ENCODE results near the gene MAGT1.
"Not testable (repeated sequence)": the region's sequence is repeated elsewhere in the genome, so short reads cannot be mapped to it uniquely, and the experiment has no call there.

MAGT1 gene

GRCh38 chrX:77821989-77822388, 73.2 kb downstream of the MAGT1 start:
- DNase-seq, result not testable (repeated sequence)

GRCh38 chrX:77820091-77820727, 75.0 kb downstream of the MAGT1 start:
- DNase-seq, result no peak

GRCh38 chrX:77814210-77814609, 81.0 kb downstream of the MAGT1 start:
- DNase-seq, result no peak

GRCh38 chrX:77802201-77802600, 93.0 kb downstream of the MAGT1 start:
- no peak for DNase-seq

- no peak for DNase-seq
Observed at GRCh38 chrX:77795124-77795523, 100.1 kb downstream of the MAGT1 start.

GRCh38 chrX:77793946-77794345, 101.3 kb downstream of the MAGT1 start:
- no peak for DNase-seq

GRCh38 chrX:77788050-77788449, 107.2 kb downstream of the MAGT1 start:
- peak; percentile 78 for DNase-seq

GRCh38 chrX:77786365-77786680, 108.9 kb downstream of the MAGT1 start:
- DNase-seq, result no peak

GRCh38 chrX:77785486-77786364, 109.5 kb downstream of the MAGT1 start, which contains the start of gene ATRX:
TSS of gene ATRX (minus strand) at chrX:77786216. CDS start at chrX:77786001, 215 bp downstream.
- DNase-seq, result peak; percentile 88

- DNase-seq, result no peak
Observed at GRCh38 chrX:77779695-77780094, 115.5 kb downstream of the MAGT1 start.

- DNase-seq, result no peak
Observed at GRCh38 chrX:77776659-77777058, 118.6 kb downstream of the MAGT1 start.

Measured in CD4-positive, alpha-beta T cell treated with Interleukin-17A for 1 hour (primary cell).